HepG2 (cell line): ENCODE measurements around the gene VCL. TPM values are rescaled to one million over a fixed set of nuclear protein-coding genes. Genes with fewer than 3 reads are reported as not detected.

Source experiments
- GATA4 ChIP-seq: sonication (generic); IDR thresholded peaks from 2 replicates; pipeline ENCODE4 v1.6.1; 2016; ENCODE audit warnings: antibody characterized with exemption, low read depth, borderline replicate concordance
- NBN ChIP-seq: fragments of 450-650 bp; conservative IDR thresholded peaks from 2 replicates; pipeline ENCODE4 v1.6.1; 2017
- SP5 ChIP-seq: IDR thresholded peaks from 2 replicates; pipeline ENCODE4 v1.6.1; 2016; ENCODE audit warnings: low read depth, borderline replicate concordance
- XRCC5 ChIP-seq: fragments of 200-400 bp; formaldehyde crosslinking; optimal IDR thresholded peaks from 2 replicates; pipeline ENCODE3; 2017; ENCODE audit warnings: mild to moderate bottlenecking, low read length
- ZNF138 ChIP-seq: sonication (generic); formaldehyde crosslinking; IDR thresholded peaks from 2 replicates; pipeline ENCODE4 v1.5.0; 2020; ENCODE audit warnings: mild to moderate bottlenecking, low read depth, missing genetic modification reagents
- ZNF251 ChIP-seq: sonication (generic); formaldehyde crosslinking; IDR thresholded peaks from 2 replicates; pipeline ENCODE4 v1.9.0; 2021; ENCODE audit warnings: mild to moderate bottlenecking, missing genetic modification reagents
- ZNF562 ChIP-seq: sonication (generic); formaldehyde crosslinking; IDR thresholded peaks from 2 replicates; pipeline ENCODE4 v1.8.0; 2022; ENCODE audit warnings: missing genetic modification reagents, borderline replicate concordance
- ZNF577 ChIP-seq: sonication (generic); formaldehyde crosslinking; IDR thresholded peaks from 2 replicates; pipeline ENCODE4 v1.4.0; 2020; ENCODE audit warnings: mild to moderate bottlenecking, low read depth, missing genetic modification reagents, borderline replicate concordance
- ZNF703 ChIP-seq: sonication (generic); formaldehyde crosslinking; IDR thresholded peaks from 2 replicates; pipeline ENCODE4 v1.5.1; 2020; ENCODE audit warnings: missing genetic modification reagents, mild to moderate bottlenecking, moderate library complexity, borderline replicate concordance
- ZSCAN30 ChIP-seq: sonication (generic); formaldehyde crosslinking; IDR thresholded peaks from 2 replicates; pipeline ENCODE4 v1.5.0; 2020; ENCODE audit warnings: mild to moderate bottlenecking, missing genetic modification reagents
- polyA plus RNA-seq, 8 experiments: library from polyadenylated mRNA; depleted of rRNA in 3 of 8; stranded (reverse) in 7 of 8; unstranded in 1 of 8; fragments of >200 nt; fragmentation: Illumina TruSeq in 4 of 8; extraction: Trizol in 4 of 8; gene quantifications; 2 replicates each; pipeline versions ENCODE4 v1.2.1 to v1.2.3, GENCODE V29; 2011 to 2016; ENCODE audit warnings: low read depth in 4 of 8, missing spikeins in 1 of 8, mixed read lengths in 1 of 8; ENCODE audit not compliant: insufficient read depth in 1 of 8
- total RNA-seq, 5 experiments: library from RNA; depleted of rRNA; stranded (reverse); fragments of >200 nt; fragmentation: Illumina TruSeq; extraction: Trizol; gene quantifications; 2 replicates each; pipeline ENCODE4 v1.2.3, GENCODE V29; 2016; ENCODE audit warnings: low read depth in 1 of 5
- TF ChIP-seq, protein P1 (sequence below): sonication (generic); formaldehyde crosslinking; IDR thresholded peaks from 2 replicates; pipeline ENCODE4 v1.4.0; 2020; ENCODE audit warnings: low read depth, missing genetic modification reagents
- TF ChIP-seq, protein P2 (sequence below): fragments of 450-650 bp; IDR thresholded peaks from 2 replicates; pipeline ENCODE4 v1.6.1; 2017; ENCODE audit warnings: mild to moderate bottlenecking
- TF ChIP-seq, protein P3 (sequence below): sonication (generic); formaldehyde crosslinking; IDR thresholded peaks from 2 replicates; pipeline ENCODE4 v1.4.0; 2020; ENCODE audit warnings: missing genetic modification reagents
- TF ChIP-seq, protein P4 (sequence below): sonication (generic); formaldehyde crosslinking; IDR thresholded peaks from 2 replicates; pipeline ENCODE4 v1.4.0; 2020; ENCODE audit warnings: mild to moderate bottlenecking, low read depth, missing genetic modification reagents
- TF ChIP-seq, protein P5 (sequence below): sonication (generic); formaldehyde crosslinking; IDR thresholded peaks from 2 replicates; pipeline ENCODE4 v1.9.0; 2022; ENCODE audit warnings: missing genetic modification reagents, mild to moderate bottlenecking, borderline replicate concordance

VCL gene
- total and polyA plus RNA-seq, 2 of the 13 experiments (the other 11 are each of a cell fraction or from before 2014, with no cell fraction given) = 17.3 to 26.9 TPM

DNA sequence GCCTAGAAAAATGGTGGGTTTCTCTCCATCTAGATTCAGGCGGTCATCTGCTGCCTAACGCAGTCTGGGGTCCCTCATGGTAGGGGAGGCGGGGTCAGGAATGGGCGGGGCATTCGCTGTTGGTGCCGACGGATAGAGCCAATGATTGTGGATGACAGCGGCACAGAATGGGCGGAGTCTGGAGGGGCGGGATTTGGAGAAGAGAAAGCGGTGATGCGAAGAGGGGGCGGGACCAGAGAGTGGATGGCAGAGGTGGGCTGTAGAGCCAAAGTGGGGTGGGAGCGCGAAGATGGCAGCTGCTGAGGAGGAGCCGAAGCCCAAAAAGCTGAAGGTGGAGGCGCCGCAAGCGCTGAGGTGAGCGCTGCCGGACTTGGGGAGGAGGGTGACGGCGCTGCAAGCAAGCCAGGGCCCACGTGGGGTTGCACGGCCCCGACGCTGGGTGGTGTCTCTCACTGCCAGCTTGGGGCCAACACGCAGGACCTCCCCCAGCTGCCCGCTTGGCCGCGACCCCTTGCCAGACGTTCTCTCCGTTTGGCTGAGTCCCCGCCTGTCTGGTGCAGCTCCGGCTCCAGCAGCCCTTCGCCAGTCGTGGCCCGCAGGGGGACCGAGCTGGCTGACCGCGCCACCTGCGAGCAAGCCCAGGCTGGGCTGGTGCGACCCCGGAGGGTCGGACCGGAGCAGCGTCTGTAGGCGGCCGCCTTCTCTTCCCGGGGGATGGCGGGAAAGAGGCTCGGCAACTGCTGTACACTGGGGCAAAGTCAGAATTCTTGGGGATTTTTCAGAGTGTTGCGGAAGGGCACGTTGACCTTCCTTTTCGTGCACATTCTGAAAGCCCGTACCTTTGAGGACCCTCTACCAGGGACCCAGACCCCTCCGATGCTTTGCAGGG is 153.3 kb downstream of the VCL start, which contains the start of gene ADK (continued):
- TF ChIP-seq, protein P1, sequence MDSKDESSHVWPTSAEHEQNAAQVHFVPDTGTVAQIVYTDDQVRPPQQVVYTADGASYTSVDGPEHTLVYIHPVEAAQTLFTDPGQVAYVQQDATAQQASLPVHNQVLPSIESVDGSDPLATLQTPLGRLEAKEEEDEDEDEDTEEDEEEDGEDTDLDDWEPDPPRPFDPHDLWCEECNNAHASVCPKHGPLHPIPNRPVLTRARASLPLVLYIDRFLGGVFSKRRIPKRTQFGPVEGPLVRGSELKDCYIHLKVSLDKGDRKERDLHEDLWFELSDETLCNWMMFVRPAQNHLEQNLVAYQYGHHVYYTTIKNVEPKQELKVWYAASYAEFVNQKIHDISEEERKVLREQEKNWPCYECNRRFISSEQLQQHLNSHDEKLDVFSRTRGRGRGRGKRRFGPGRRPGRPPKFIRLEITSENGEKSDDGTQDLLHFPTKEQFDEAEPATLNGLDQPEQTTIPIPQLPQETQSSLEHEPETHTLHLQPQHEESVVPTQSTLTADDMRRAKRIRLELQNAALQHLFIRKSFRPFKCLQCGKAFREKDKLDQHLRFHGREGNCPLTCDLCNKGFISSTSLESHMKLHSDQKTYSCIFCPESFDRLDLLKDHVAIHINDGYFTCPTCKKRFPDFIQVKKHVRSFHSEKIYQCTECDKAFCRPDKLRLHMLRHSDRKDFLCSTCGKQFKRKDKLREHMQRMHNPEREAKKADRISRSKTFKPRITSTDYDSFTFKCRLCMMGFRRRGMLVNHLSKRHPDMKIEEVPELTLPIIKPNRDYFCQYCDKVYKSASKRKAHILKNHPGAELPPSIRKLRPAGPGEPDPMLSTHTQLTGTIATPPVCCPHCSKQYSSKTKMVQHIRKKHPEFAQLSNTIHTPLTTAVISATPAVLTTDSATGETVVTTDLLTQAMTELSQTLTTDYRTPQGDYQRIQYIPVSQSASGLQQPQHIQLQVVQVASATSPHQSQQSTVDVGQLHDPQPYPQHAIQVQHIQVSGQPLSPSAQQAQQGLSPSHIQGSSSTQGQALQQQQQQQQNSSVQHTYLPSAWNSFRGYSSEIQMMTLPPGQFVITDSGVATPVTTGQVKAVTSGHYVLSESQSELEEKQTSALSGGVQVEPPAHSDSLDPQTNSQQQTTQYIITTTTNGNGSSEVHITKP = 0 out of 2 replicates have a peak, but pooled peaks have one; percentile 20
- no peak; the same call in 1 of the 2 replicates for TF ChIP-seq ZSCAN30 (CRISPR knock-in tag)
- TF ChIP-seq ZNF577 (CRISPR knock-in tag) = no peak
- no peak for TF ChIP-seq ZNF138
- TF ChIP-seq, protein P2, sequence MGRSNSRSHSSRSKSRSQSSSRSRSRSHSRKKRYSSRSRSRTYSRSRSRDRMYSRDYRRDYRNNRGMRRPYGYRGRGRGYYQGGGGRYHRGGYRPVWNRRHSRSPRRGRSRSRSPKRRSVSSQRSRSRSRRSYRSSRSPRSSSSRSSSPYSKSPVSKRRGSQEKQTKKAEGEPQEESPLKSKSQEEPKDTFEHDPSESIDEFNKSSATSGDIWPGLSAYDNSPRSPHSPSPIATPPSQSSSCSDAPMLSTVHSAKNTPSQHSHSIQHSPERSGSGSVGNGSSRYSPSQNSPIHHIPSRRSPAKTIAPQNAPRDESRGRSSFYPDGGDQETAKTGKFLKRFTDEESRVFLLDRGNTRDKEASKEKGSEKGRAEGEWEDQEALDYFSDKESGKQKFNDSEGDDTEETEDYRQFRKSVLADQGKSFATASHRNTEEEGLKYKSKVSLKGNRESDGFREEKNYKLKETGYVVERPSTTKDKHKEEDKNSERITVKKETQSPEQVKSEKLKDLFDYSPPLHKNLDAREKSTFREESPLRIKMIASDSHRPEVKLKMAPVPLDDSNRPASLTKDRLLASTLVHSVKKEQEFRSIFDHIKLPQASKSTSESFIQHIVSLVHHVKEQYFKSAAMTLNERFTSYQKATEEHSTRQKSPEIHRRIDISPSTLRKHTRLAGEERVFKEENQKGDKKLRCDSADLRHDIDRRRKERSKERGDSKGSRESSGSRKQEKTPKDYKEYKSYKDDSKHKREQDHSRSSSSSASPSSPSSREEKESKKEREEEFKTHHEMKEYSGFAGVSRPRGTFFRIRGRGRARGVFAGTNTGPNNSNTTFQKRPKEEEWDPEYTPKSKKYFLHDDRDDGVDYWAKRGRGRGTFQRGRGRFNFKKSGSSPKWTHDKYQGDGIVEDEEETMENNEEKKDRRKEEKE = no peak
- TF ChIP-seq, protein P3, sequence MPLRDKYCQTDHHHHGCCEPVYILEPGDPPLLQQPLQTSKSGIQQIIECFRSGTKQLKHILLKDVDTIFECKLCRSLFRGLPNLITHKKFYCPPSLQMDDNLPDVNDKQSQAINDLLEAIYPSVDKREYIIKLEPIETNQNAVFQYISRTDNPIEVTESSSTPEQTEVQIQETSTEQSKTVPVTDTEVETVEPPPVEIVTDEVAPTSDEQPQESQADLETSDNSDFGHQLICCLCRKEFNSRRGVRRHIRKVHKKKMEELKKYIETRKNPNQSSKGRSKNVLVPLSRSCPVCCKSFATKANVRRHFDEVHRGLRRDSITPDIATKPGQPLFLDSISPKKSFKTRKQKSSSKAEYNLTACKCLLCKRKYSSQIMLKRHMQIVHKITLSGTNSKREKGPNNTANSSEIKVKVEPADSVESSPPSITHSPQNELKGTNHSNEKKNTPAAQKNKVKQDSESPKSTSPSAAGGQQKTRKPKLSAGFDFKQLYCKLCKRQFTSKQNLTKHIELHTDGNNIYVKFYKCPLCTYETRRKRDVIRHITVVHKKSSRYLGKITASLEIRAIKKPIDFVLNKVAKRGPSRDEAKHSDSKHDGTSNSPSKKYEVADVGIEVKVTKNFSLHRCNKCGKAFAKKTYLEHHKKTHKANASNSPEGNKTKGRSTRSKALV (CRISPR knock-in tag) = peak; percentile 36; the same call in 1 of the 2 replicates
- TF ChIP-seq XRCC5 = no peak
- TF ChIP-seq NBN = no peak
- peak; percentile 45; the same call in 1 of the 2 replicates for TF ChIP-seq SP5 (CRISPR knock-in tag)
- 0 out of 2 replicates have a peak, but pooled peaks have one; percentile 72 for TF ChIP-seq ZNF251 (CRISPR knock-in tag)
- TF ChIP-seq ZNF562 (CRISPR knock-in tag) = no peak
- no peak; the same call in 1 of the 2 replicates for TF ChIP-seq GATA4
- TF ChIP-seq, protein P4, sequence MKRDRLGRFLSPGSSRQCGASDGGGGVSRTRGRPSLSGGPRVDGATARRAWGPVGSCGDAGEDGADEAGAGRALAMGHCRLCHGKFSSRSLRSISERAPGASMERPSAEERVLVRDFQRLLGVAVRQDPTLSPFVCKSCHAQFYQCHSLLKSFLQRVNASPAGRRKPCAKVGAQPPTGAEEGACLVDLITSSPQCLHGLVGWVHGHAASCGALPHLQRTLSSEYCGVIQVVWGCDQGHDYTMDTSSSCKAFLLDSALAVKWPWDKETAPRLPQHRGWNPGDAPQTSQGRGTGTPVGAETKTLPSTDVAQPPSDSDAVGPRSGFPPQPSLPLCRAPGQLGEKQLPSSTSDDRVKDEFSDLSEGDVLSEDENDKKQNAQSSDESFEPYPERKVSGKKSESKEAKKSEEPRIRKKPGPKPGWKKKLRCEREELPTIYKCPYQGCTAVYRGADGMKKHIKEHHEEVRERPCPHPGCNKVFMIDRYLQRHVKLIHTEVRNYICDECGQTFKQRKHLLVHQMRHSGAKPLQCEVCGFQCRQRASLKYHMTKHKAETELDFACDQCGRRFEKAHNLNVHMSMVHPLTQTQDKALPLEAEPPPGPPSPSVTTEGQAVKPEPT = peak; percentile 63; the same call in 1 of the 2 replicates
- TF ChIP-seq ZNF703 (CRISPR knock-in tag) = no peak
- TF ChIP-seq, protein P5, sequence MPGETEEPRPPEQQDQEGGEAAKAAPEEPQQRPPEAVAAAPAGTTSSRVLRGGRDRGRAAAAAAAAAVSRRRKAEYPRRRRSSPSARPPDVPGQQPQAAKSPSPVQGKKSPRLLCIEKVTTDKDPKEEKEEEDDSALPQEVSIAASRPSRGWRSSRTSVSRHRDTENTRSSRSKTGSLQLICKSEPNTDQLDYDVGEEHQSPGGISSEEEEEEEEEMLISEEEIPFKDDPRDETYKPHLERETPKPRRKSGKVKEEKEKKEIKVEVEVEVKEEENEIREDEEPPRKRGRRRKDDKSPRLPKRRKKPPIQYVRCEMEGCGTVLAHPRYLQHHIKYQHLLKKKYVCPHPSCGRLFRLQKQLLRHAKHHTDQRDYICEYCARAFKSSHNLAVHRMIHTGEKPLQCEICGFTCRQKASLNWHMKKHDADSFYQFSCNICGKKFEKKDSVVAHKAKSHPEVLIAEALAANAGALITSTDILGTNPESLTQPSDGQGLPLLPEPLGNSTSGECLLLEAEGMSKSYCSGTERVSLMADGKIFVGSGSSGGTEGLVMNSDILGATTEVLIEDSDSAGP (CRISPR knock-in tag) = peak; percentile 70; the same call in 1 of the 2 replicates
